NCI-H226 (cell line): ENCODE measurements around the gene MICAL3.
A peak's percentile ranks its signal among the peaks of the same experiment; 100 is the strongest.

Source experiments
- DNase-seq: peaks from one replicate; pipeline ENCODE4 v3.0.0-alpha.2; 2015

Gene MICAL3

GRCh38 chr22:17971711-17972110 lies 52.6 kb downstream of the MICAL3 start:
- DNase-seq: no peak

GRCh38 chr22:17970201-17970708 lies 54.1 kb downstream of the MICAL3 start:
- DNase-seq: no peak

DNA sequence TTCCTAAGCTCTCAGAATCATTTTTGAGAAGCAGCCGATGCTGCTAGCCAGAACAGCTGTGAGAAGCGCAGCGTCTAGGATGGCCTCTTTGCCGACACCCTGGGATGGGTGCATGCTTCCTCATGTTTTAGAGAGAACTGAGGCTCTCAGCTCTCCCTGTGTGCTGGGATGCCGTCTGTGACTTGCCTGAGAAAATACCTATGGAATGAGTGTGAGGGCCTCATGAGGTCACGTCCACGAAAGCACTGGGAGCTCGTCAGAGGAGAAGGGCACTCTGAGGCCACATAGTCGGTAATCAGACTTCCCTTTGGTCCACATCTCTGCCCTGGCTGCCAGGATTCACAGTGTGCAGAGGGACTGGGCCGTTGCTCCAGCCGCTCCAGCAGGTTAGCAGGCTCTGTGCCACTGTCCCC lies 54.7 kb downstream of the MICAL3 start:
- peak; percentile 79 for DNase-seq

GRCh38 chr22:17968126-17968525 lies 56.2 kb downstream of the MICAL3 start:
- DNase-seq: no peak

DNA sequence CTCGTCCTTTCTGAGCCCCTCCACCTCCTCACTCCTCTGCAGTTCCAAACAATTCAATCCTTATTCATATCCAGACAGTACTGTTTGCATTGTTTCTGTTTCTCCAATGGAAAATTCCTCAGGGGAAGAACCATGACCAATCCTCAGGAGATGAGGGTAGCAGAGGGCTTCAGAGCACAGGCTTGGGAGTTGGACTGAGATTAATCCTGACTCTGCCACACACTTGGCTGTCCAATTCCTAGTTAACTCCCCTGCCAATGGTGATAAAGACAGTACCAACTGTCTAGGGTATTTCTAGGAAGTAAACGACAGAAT lies 58.0 kb downstream of the MICAL3 start:
- no peak for DNase-seq

- DNase-seq: peak; percentile 16
These were observed 58.6 kb downstream of the MICAL3 start for GRCh38 chr22:17965538-17966402.

DNA sequence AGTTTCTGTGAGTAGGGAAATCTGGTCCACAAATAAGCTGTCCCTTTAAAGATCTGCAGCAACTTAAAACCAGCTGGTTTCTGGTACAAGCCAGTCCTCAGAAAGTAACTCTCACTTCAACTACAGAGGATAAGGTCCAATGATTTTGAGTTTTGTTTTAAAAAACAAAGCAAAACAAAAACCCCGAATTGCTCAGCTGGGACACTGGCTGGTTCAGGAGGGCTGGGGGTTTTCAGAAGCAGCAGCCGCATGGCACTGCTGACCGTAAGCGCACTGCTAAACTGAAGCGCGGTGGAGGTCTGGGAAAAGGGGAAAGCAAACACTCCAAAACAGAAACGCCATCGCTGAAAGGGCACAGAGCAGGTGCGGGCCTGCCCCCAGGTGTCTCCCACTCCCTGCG lies 59.7 kb downstream of the MICAL3 start:
- DNase-seq: no peak

GRCh38 chr22:17964156-17964555 lies 60.2 kb downstream of the MICAL3 start:
- no peak for DNase-seq

- no peak for DNase-seq
These were observed 61.3 kb downstream of the MICAL3 start for GRCh38 chr22:17963015-17963414.

GRCh38 chr22:17962168-17962567 lies 62.2 kb downstream of the MICAL3 start:
- no peak for DNase-seq

DNA sequence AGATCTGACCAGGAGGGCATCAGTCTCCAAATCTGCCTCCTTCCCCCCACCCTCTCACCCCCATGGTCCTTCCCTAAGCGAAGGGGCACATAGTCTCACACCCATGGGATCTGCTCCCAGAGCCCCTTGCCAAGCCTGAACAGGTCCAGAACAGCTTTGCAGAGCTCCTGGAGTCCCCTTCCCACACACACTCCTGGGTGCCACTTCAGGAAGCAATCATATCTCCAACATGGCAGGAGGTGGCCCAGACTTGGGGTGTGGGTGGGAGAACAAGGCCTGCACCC lies 63.0 kb downstream of the MICAL3 start:
- no peak for DNase-seq

- DNase-seq: no peak
These were observed 63.5 kb downstream of the MICAL3 start for GRCh38 chr22:17960695-17961445.

DNA sequence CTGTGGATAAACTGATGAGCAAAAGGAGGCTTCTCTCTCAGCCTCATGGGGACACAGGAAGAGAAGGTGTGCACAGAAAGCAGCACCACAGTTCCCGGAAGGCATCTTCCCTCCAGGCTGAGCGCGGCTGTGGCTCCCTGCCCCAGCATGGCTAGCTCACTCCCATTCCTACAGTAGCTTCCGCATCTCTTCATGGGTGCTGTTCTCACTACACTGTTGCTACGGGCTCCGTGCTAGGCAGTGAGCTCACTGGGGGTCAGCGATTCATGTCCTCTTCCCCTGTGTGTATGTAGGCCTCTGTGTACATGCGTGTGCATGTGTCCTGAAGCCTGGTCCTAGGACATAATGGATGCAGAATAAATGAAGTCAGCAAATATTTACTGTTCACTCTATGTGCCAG lies 64.3 kb downstream of the MICAL3 start:
- DNase-seq: no peak

DNA sequence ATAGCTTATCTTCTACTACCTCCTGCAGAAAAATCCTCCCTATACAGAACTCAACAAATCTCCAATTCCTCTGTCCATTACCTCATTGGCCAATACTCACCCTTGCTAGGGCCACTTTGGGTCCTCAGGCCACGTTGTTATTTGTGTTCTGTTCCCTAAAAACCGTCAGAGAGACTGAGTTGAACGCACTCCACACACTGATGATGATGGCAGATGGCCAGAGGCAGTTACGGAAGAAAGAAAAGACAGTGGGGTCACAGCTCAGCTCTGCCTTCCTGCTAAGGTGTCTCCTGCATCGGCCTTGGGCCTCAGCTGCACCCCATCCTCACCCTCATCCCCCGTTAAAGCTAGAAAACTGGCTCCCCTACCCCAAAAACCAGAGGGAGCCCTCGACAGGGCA lies 66.2 kb downstream of the MICAL3 start:
- no peak for DNase-seq

- DNase-seq: no peak
These were observed 66.7 kb downstream of the MICAL3 start for GRCh38 chr22:17957693-17958092.

DNA sequence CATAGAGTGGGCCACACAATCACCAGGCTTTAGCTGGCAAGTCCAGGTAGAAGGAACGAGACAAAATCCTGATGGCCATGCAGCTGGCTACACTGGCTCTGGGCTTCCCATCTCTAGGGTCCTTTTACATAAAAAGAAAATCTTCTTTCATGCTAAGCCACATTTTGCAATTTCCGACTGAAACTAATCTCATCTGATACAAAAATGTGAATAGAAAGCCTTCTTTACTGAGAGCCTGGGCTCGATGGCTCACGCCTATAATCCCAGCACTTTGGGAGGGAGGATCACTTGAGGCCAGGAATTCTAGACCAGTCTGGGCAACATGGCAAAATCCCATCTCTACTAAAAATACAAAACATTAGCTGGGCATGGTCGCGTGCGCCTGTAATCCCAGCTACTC lies 67.2 kb downstream of the MICAL3 start:
- DNase-seq: no peak

GRCh38 chr22:17956630-17957029 lies 67.7 kb downstream of the MICAL3 start:
- no peak for DNase-seq

DNA sequence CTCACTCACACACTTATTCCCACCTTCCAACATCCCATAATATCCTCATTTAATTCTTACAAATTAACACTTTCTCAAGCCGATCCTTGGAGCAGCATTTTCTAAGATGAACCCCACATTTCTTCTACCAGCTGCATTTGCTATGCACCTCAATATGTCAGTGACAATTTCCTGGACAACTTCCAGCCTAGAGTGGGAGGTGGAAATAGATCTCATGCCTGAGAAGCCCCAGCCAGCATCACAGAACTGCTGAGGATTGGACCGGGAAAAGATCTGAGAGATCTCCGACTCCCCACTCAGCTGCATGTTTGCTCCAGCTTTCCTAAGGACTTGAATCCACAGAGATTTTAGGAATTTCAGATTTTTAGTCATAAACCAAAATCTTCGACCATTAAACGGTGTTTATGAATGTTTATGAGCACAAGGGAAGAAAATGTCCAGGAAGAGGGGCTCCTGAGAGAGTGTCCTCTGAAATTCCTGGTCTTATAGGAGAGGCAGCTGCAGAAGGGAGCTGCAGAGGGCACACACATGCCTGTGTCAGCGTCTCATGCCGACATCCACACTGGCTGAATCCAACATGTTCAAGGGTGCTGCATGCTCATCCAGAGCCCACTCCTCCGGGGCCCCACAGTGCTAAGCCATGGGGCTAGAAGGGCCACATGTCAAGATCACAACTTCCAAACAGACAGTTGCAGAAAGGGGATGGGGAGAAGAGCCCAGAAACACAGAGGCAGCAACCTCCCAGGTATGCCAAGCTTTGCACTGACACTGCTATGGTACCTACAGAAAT lies 68.6 kb downstream of the MICAL3 start:
- DNase-seq: no peak

- DNase-seq: no peak
These were observed 69.3 kb downstream of the MICAL3 start for GRCh38 chr22:17954860-17955587.

- no peak for DNase-seq
These were observed 70.0 kb downstream of the MICAL3 start for GRCh38 chr22:17954200-17954859.

- no peak for DNase-seq
These were observed 71.2 kb downstream of the MICAL3 start for GRCh38 chr22:17953147-17953546.

- DNase-seq: no peak
These were observed 72.0 kb downstream of the MICAL3 start for GRCh38 chr22:17952273-17952801.
